ENCODE data around the gene GPR55.

- TF ChIP-seq CTCF (IDR thresholded peaks at IDR 0.05; ENCODE audit: low read length) (no peak), EZH2 (optimal IDR thresholded peaks at IDR 0.05; ENCODE audit: low read depth, low read length) (no peak), EZH2phosphoT487 (IDR thresholded peaks at IDR 0.05; ENCODE audit: low read length) (no peak)
These were observed 36.1 kb downstream of the GPR55 start for GRCh38 chr2:230888824-230889400.
